ENCODE measurements around the gene PRADC1. TPM values are rescaled to one million over a fixed set of nuclear protein-coding genes. Genes with fewer than 3 reads are reported as not detected.
"Not testable (repeated sequence)": the region's sequence is repeated elsewhere in the genome, so short reads cannot be mapped to it uniquely, and the experiment has no call there.

Gene PRADC1
- total RNA-seq, 4 donors from 2014 or later = 14.4 to 31.5 (median 21.5) TPM

- H3K9me3 ChIP-seq = no peaks in the 10 kb centered on the region
- H3K36me3 ChIP-seq = no peaks in the 10 kb centered on the region
- no peak for TF ChIP-seq EP300 (IDR thresholded peaks at IDR 0.05)
- TF ChIP-seq POLR2A (IDR thresholded peaks at IDR 0.05) = no peak
- TF ChIP-seq, protein P1, sequence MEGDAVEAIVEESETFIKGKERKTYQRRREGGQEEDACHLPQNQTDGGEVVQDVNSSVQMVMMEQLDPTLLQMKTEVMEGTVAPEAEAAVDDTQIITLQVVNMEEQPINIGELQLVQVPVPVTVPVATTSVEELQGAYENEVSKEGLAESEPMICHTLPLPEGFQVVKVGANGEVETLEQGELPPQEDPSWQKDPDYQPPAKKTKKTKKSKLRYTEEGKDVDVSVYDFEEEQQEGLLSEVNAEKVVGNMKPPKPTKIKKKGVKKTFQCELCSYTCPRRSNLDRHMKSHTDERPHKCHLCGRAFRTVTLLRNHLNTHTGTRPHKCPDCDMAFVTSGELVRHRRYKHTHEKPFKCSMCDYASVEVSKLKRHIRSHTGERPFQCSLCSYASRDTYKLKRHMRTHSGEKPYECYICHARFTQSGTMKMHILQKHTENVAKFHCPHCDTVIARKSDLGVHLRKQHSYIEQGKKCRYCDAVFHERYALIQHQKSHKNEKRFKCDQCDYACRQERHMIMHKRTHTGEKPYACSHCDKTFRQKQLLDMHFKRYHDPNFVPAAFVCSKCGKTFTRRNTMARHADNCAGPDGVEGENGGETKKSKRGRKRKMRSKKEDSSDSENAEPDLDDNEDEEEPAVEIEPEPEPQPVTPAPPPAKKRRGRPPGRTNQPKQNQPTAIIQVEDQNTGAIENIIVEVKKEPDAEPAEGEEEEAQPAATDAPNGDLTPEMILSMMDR (IDR thresholded peaks at IDR 0.05) = no peak
- peaks cover 3 to 77% of the 10 kb centered on the region in 2 donors for H3K27me3 ChIP-seq
- H3K27ac ChIP-seq = no peak overlapping the region
- WGBS, 2 donors = 4 to 5% methylated on average over 21 to 40 of the region's 44 CpGs
- DNase-seq (ENCODE audit: low spot score in 2 of 2) = no peak
- peak overlapping the region in 2 of 4 donors; percentile 27 to 39 for H3K4me3 ChIP-seq
- H3K4me1 ChIP-seq = peaks cover 0 to 17% (median 4%) of the 10 kb centered on the region in 4 donors
These were observed 29.9 kb downstream of the PRADC1 start for GRCh38 chr2:73203055-73203681.

DNA sequence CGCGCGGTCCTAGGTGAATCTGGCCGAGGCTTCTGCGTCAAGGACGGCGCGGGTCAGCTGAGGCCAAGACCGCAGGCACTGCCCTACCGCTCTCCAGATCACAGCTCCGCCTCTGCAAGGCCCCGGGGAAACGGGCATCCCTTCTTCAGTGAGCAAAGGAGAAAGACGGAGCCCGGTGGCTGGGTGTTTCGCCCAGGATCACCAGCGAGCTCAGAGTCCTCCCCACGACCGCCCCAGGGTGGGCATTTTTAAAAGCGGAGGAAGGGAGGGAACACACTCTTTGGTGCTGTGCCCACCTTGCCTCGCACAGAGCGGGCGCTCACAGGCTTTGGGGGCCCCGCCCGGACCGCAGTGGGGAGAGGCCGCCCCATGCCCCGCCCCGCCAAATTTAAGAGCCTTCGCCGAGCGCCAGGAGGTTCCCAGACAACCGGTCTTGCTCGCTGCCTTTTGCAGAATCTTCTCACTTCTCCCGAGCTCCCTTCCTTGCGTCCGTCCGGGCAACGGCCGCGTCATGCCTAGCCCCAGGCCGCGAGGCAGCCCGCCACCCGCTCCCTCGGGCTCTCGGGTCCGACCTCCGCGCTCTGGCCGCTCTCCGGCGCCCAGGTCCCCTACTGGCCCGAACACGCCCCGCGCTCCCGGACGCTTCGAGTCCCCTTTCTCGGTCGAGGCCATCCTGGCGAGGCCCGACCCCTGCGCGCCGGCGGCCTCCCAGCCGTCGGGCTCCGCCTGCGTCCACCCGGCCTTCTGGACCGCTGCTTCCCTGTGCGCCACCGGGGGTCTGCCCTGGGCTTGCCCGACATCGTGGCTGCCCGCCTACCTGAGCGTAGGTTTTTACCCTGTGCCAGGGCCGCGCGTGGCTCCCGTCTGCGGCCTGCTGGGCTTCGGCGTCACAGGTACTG, 30.6 kb downstream of the PRADC1 start, which contains the start of gene NOTO:
TSS of gene NOTO (plus strand) at position 419 of the 899 bp plus-strand sequence. CDS start at position 512, 93 bp downstream.
- WGBS, 2 donors = 2% methylated on average over 61 to 70 of the region's 87 CpGs
- TF ChIP-seq EP300 (IDR thresholded peaks at IDR 0.05) = no peak
- no peak for TF ChIP-seq POLR2A (IDR thresholded peaks at IDR 0.05)
- TF ChIP-seq, protein P1 (IDR thresholded peaks at IDR 0.05) = no peak
- Histone ChIP-seq H3K27me3 (peaks cover 3 to 85% of the 10 kb centered on the region in 2 donors), H3K9me3 (no peaks in the 10 kb centered on the region), H3K36me3 (no peaks in the 10 kb centered on the region), H3K4me1 (peaks cover 0 to 17% (median 4%) of the 10 kb centered on the region in 4 donors), H3K4me3 (peak within 1 kb of the TSS in 2 of 4 donors; percentile 27 to 39), H3K27ac (no peak within 1 kb of the TSS)
- no peak for DNase-seq (ENCODE audit: low spot score in 2 of 2)

DNA sequence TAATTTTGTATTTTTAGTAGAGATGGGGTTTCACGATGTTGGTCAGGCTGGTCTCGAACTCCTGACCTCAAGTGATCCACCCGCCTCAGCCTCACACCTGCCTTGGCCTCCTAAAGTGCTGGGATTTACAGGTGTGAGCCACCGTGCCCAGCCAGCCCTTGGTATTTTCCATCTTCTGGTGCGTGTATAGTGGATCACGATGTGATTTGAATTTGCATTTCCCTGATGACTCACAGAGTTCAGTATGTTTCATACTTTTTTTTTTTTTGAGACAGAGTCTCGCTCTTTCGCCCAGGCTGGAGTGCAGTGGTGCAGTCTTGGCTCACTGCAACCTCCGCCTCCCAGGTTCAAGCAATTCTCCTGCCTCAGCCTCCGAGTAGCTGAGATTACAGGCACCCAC, 32.8 kb downstream of the PRADC1 start:
- 82 to 90% methylated on average over 10 of the region's 10 CpGs for WGBS, 2 donors
- peaks cover 3 to 79% of the 10 kb centered on the region in 2 donors for H3K27me3 ChIP-seq

GRCh38 chr2:73197579-73197978, 35.5 kb downstream of the PRADC1 start:
- TF ChIP-seq, protein P1 (IDR thresholded peaks at IDR 0.05) = no peak
- H3K36me3 ChIP-seq = no peaks in the 10 kb centered on the region
- H3K27me3 ChIP-seq = peaks cover 1 to 59% of the 10 kb centered on the region in 2 donors
- H3K27ac ChIP-seq = no peak overlapping the region
- no peak overlapping the region for H3K4me3 ChIP-seq
- H3K4me1 ChIP-seq = peaks cover 0 to 10% (median 2%) of the 10 kb centered on the region in 4 donors
- no peak for DNase-seq (ENCODE audit: low spot score in 2 of 2)
- no peaks in the 10 kb centered on the region for H3K9me3 ChIP-seq

More for the DNA sequence above, 32.8 kb downstream of the PRADC1 start:
- H3K4me1 ChIP-seq = peaks cover 0 to 17% (median 4%) of the 10 kb centered on the region in 4 donors
- H3K9me3 ChIP-seq; H3K27ac ChIP-seq; H3K4me3 ChIP-seq; H3K36me3 ChIP-seq; DNase-seq (ENCODE audit: low spot score in 2 of 2): not testable (repeated sequence)

GRCh38 chr2:73187549-73187948, 45.5 kb downstream of the PRADC1 start:
- DNase-seq (ENCODE audit: low spot score in 2 of 2) = no peak
- H3K27me3 ChIP-seq = peaks cover 0 to 21% of the 10 kb centered on the region in 2 donors
- H3K36me3 ChIP-seq = no peaks in the 10 kb centered on the region
- H3K9me3 ChIP-seq = peaks cover 0 to 12% (median 0%) of the 10 kb centered on the region in 4 donors
- H3K4me1 ChIP-seq = no peaks in the 10 kb centered on the region
- no peak overlapping the region for H3K4me3 ChIP-seq
- WGBS, 2 donors = 48 to 51% methylated on average over 2 of the region's 2 CpGs
- TF ChIP-seq, protein P1 (IDR thresholded peaks at IDR 0.05) = no peak
- TF ChIP-seq POLR2A (IDR thresholded peaks at IDR 0.05) (no peak), EP300 (IDR thresholded peaks at IDR 0.05) (no peak)
- H3K27ac ChIP-seq = no peak overlapping the region

Measured in tibial nerve (tissue), 4 donors.